Activated CD8-positive, alpha-beta T cell treated with anti-CD3 and anti-CD28 coated beads for 36 hours (primary cell): ENCODE results near the gene CYP2C9. TPM values are rescaled to one million over a fixed set of nuclear protein-coding genes. Genes with fewer than 3 reads are reported as not detected.

ENCODE experiments used
- ATAC-seq: fragments of 200-7000 bp; cut with Tn5 transposase; one replicate; pipeline ENCODE4 v1.10.0; 2021; ENCODE audit warnings: mild to moderate bottlenecking, moderate library complexity
- CTCF ChIA-PET: fragments of 350-600 bp; sonication (Branson Sonifier 250); formaldehyde crosslinking; loops from one replicate; lab custom pipeline; 2021; ENCODE audit warnings: antibody characterized with exemption; lab: Charles Lee
- POLR2A ChIA-PET: fragments of 350-600 bp; sonication (Branson Sonifier 250); formaldehyde crosslinking; loops from one replicate; lab custom pipeline; 2021; ENCODE audit warnings: antibody characterized with exemption; lab: Charles Lee
- DNase-seq: peaks from one replicate; pipeline ENCODE4 v3.0.0-alpha.2; 2020
- H3K27ac Mint-ChIP-seq: one replicate; pipeline ENCODE4 v1.8.0; 2021; ENCODE audit warnings: mild to moderate bottlenecking, mixed read lengths
- H3K27me3 Mint-ChIP-seq: one replicate; pipeline ENCODE4 v1.8.0; 2021; ENCODE audit warnings: mixed read lengths
- H3K36me3 Mint-ChIP-seq: one replicate; pipeline ENCODE4 v1.8.0; 2021; ENCODE audit warnings: low read depth, mixed read lengths
- H3K4me1 Mint-ChIP-seq: one replicate; pipeline ENCODE4 v1.8.0; 2021; ENCODE audit warnings: low read depth, mixed read lengths
- H3K4me3 Mint-ChIP-seq: one replicate; pipeline ENCODE4 v1.8.0; 2021; ENCODE audit warnings: mild to moderate bottlenecking, moderate library complexity, mixed read lengths
- H3K9me3 Mint-ChIP-seq: one replicate; pipeline ENCODE4 v1.8.0; 2021; ENCODE audit warnings: mixed read lengths
- intact Hi-C: fragments of 100-400 bp; cut with micrococcal nuclease; formaldehyde crosslinking; loops from one replicate; pipeline ENCODE4 v1.10.0; 2022
- total RNA-seq, 2 experiments: library from RNA; stranded (reverse); gene quantifications; one replicate each; pipeline ENCODE4 v1.2.3, GENCODE V29; 2021
- TF ChIP-seq, protein P1 (sequence below): fragments of 200-600 bp; IDR thresholded peaks from one replicate; pipeline ENCODE4 v1.8.0; 2022; ENCODE audit warnings: antibody characterized with exemption, mild to moderate bottlenecking

The CYP2C9 gene
- total RNA-seq, 2 experiments from 2014 or later: not detected

DNA sequence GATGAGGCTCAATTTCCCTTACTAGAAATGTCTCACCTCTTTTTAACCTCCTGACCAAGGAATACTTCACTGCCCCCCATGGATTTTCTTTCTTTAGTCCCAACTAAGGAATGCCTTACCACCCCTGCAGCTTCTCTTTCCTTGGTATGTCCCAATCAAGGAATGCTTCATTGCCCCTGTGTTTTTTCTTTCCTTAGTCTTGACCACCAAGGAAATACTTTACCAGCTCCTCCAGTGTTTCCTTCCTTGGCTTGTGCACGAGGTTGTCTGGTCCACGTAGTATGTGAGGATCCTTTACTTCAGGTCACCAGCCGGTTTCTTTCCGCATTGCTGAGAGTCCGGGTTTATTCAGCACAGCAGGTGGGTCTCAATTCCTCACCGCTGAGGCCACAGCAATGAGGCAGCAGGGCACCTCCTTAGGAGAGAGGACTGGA is 59.3 kb downstream of the CYP2C9 start:
- Mint-ChIP-seq H3K27ac (no peak overlapping the region), H3K4me1 (no peaks in the 10 kb centered on the region), H3K27me3 (no peaks in the 10 kb centered on the region), H3K36me3 (no peaks in the 10 kb centered on the region), H3K4me3 (no peak overlapping the region), H3K9me3 (peaks cover 5% of the 10 kb centered on the region)
- CTCF ChIA-PET: no interaction called here
- POLR2A ChIA-PET: no interaction called here
- TF ChIP-seq, protein P1, sequence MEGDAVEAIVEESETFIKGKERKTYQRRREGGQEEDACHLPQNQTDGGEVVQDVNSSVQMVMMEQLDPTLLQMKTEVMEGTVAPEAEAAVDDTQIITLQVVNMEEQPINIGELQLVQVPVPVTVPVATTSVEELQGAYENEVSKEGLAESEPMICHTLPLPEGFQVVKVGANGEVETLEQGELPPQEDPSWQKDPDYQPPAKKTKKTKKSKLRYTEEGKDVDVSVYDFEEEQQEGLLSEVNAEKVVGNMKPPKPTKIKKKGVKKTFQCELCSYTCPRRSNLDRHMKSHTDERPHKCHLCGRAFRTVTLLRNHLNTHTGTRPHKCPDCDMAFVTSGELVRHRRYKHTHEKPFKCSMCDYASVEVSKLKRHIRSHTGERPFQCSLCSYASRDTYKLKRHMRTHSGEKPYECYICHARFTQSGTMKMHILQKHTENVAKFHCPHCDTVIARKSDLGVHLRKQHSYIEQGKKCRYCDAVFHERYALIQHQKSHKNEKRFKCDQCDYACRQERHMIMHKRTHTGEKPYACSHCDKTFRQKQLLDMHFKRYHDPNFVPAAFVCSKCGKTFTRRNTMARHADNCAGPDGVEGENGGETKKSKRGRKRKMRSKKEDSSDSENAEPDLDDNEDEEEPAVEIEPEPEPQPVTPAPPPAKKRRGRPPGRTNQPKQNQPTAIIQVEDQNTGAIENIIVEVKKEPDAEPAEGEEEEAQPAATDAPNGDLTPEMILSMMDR: no peak
- ATAC-seq: no peak
- intact Hi-C loops: no loop called here
- no peak for DNase-seq

DNA sequence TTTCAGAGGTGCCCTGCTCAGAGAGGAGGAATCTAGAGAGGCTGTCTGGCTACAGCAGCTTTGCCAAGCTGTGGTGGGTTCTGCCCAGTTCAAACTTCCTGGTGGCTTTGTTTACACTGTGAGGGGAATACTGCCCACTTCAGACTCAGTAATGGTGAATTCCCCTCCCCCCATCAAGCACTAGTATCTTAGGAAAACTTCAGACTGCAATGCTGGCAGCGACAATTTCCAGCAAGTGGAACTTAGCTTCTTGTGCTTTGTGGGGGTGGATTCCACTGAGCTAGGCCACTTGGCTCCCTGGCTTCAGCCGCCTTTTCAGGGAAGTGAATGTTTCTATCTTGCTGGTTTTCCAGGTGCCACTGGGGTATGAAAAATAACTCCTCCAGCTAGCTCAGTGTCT is 88.0 kb downstream of the CYP2C9 start:
- H3K27me3 Mint-ChIP-seq: no peaks in the 10 kb centered on the region
- DNase-seq: no peak
- ATAC-seq: no peak
- CTCF ChIA-PET: no interaction called here
- POLR2A ChIA-PET: no interaction called here
- no peaks in the 10 kb centered on the region for H3K4me1 Mint-ChIP-seq
- no peak overlapping the region for H3K27ac Mint-ChIP-seq
- no peak overlapping the region for H3K4me3 Mint-ChIP-seq
- intact Hi-C loops: no loop called here
- H3K36me3 Mint-ChIP-seq: no peaks in the 10 kb centered on the region
- TF ChIP-seq, protein P1: no peak
- H3K9me3 Mint-ChIP-seq: no peaks in the 10 kb centered on the region

DNA sequence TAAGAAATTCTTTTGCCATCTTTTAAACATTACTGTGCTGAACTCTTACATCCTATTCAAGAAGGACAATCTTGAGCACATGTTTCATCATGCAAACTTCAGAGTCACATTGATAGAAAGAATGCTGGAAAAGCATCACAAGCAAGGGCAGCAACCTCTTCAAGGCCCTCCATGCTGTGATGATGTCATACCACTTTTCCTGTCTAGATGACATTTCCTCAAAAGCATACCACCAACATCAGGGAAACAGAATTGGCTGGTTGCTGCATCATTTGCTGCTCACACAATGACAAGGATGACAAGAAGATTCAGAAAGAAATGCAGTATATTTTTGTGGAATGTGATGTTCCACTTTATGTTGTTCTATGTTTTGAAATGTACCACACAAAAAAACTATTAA is 93.2 kb downstream of the CYP2C9 start:
- no peak overlapping the region for H3K4me3 Mint-ChIP-seq
- ChIA-PET POLR2A (interaction anchor here (0.7 kb wide), 1 partner anchor 471 kb away, joined by 3 read pairs; no protein-coding TSS in a partner anchor), CTCF (no interaction called here)
- intact Hi-C loops: no loop called here
- TF ChIP-seq, protein P1: no peak
- no peaks in the 10 kb centered on the region for H3K36me3 Mint-ChIP-seq
- H3K9me3 Mint-ChIP-seq: no peaks in the 10 kb centered on the region
- DNase-seq: no peak
- no peak overlapping the region for H3K27ac Mint-ChIP-seq
- H3K4me1 Mint-ChIP-seq: no peaks in the 10 kb centered on the region
- no peak for ATAC-seq
- H3K27me3 Mint-ChIP-seq: no peaks in the 10 kb centered on the region

DNA sequence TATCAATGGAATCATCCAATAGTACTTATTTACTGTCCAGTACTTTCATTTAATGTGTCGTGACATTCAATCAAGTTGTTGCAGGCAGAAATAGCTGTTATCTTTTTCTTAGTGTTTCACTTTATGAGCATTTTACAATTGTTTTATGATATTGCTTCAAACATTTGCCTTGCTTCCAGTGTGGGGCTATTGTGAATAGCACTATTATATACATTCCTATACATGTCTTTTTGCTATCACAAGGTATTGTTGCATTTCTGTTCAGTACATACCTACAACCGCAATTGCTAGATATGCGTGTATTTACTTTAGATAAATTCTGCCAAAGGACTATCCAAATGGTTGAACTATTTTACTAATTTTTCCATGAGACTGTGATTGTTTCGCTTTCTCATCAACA is 95.9 kb downstream of the CYP2C9 start:
- ChIA-PET CTCF (no interaction called here), POLR2A (no interaction called here)
- Mint-ChIP-seq H3K27ac (no peak overlapping the region), H3K36me3 (no peaks in the 10 kb centered on the region), H3K27me3 (no peaks in the 10 kb centered on the region), H3K4me3 (no peak overlapping the region), H3K9me3 (no peaks in the 10 kb centered on the region), H3K4me1 (no peaks in the 10 kb centered on the region)
- ATAC-seq: no peak
- no peak for DNase-seq
- TF ChIP-seq, protein P1: no peak
- intact Hi-C loops: no loop called here

DNA sequence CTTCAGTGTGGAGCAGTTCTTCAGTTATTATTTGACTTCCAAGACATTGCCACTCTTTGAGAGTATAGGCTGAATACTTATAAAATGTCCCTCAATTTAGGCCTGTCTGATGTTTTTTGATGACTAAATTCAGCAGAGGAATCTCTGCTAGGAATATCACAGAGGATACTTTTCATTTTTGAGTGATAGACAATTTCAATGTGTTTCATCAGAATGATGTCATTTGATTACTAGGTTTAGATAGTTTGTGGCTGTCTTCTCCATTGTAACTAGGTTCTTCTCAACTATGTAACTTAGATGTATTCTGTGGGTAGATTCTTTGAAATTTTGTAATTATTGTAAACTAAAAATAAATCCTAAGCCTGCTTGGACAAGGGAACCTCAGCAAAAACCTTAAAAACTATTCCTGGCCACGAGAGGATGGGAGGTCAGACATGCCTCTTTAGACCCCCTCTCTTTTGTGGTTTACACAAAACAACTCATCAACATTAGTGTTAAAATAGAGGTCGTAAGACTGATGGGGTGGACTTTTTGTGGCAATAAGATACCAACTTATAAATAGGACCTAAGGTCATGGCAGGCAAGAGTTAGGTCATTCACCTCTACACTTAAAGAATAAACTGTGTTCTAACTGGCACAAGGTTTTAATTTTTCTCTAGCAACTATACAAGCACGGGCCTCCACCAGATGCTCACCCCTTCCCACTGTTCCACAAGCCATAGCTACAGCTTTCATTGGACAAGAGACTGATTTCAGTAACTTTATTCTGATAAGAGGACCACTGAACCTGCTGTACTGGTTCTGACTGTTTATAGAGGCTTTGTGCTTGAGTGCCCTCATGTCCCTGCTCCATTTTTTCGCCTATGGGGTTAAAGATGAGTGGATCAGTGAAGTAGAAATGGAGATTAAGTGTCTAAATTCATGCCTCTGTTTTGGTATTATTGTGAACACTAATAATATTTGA is 97.2 kb downstream of the CYP2C9 start:
- no peak overlapping the region for H3K27ac Mint-ChIP-seq
- ChIA-PET POLR2A (no interaction called here), CTCF (no interaction called here)
- intact Hi-C loops: no loop called here
- no peaks in the 10 kb centered on the region for H3K36me3 Mint-ChIP-seq
- H3K4me1 Mint-ChIP-seq: no peaks in the 10 kb centered on the region
- DNase-seq: no peak
- TF ChIP-seq, protein P1: no peak
- no peak overlapping the region for H3K4me3 Mint-ChIP-seq
- no peak for ATAC-seq
- H3K9me3 Mint-ChIP-seq: no peaks in the 10 kb centered on the region
- H3K27me3 Mint-ChIP-seq: no peaks in the 10 kb centered on the region
